ENCODE results near the gene ZNF485. TPM values are rescaled to one million over a fixed set of nuclear protein-coding genes. Genes with fewer than 3 reads are reported as not detected.

ZNF485 gene
- total RNA-seq, 1 donor from 2014 or later, result 6.7 TPM

DNA sequence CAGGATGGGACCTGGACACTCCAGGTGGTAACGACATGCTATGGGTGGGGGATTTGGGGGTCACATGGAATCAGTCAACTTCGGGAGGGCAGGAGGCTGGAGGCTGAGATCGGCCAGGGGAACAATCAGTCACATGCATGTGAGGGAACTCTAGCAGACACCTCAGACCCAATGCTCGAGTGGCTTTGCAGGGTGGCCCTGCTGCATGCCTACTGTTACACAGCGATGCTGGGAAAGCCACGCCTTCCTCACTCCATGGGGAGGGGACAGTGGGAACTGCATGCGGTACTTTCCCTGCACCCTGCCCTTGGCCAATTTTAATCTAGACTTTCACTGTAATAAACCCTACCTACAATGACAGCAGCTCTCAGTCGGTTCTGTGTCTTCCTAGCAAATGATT is 49.1 kb downstream of the ZNF485 start:
- H3K4me1 Mint-ChIP-seq, result peaks cover 12% of the 10 kb centered on the region
- no peaks in the 10 kb centered on the region for H3K36me3 Mint-ChIP-seq
- no peaks in the 10 kb centered on the region for H3K9me3 Mint-ChIP-seq
- H3K4me3 Mint-ChIP-seq, result no peak overlapping the region
- no peak for TF ChIP-seq CTCF (IDR thresholded peaks at IDR 0.05; ENCODE audit: unreplicated experiment)
- DNase-seq (ENCODE audit: low spot score in 2 of 2, unreplicated experiment in 2 of 2), result no peak
- no peak overlapping the region for H3K27ac Mint-ChIP-seq
- peaks cover 4% of the 10 kb centered on the region for H3K27me3 Mint-ChIP-seq (ENCODE audit: low read depth)

DNA sequence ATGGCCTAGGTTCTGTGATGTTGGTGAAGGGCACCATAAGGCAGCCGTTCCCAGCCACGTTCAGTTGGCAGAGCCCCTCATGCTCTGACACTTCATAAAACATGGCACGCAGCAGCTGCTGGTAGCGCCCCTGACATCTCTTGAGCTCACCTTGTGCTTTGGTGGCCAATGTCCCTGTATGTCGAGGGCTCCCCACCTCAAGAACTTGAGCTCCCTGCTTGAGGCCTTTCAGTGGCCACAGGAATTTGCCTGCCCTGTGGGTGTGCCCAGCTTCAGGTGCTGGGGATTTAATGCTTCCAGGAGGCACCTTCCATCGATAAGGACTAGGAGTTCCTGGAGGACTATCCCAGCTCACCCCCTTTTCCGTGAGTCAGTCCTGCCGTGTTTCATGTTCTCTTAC is 52.0 kb downstream of the ZNF485 start:
- no peak for TF ChIP-seq CTCF (IDR thresholded peaks at IDR 0.05; ENCODE audit: unreplicated experiment)
- H3K36me3 Mint-ChIP-seq, result no peaks in the 10 kb centered on the region
- H3K4me1 Mint-ChIP-seq, result peaks cover 12% of the 10 kb centered on the region
- DNase-seq (ENCODE audit: low spot score in 2 of 2, unreplicated experiment in 2 of 2), result no peak
- H3K9me3 Mint-ChIP-seq, result peaks cover 2% of the 10 kb centered on the region
- peaks cover 4% of the 10 kb centered on the region for H3K27me3 Mint-ChIP-seq (ENCODE audit: low read depth)
- no peak overlapping the region for H3K4me3 Mint-ChIP-seq
- no peak overlapping the region for H3K27ac Mint-ChIP-seq

GRCh38 chr10:43665054-43665453 is 58.8 kb downstream of the ZNF485 start:
- no peaks in the 10 kb centered on the region for H3K36me3 Mint-ChIP-seq

GRCh38 chr10:43666552-43666951 is 60.3 kb downstream of the ZNF485 start:
- Mint-ChIP-seq H3K4me1 (no peaks in the 10 kb centered on the region), H3K27me3 (ENCODE audit: low read depth) (peaks cover 49% of the 10 kb centered on the region), H3K27ac (no peak overlapping the region), H3K36me3 (no peaks in the 10 kb centered on the region), H3K4me3 (no peak overlapping the region), H3K9me3 (peaks cover 3% of the 10 kb centered on the region)
- no peak for TF ChIP-seq CTCF (IDR thresholded peaks at IDR 0.05; ENCODE audit: unreplicated experiment)
- no peak for DNase-seq (ENCODE audit: low spot score in 2 of 2, unreplicated experiment in 2 of 2)

More at GRCh38 chr10:43665054-43665453, 58.8 kb downstream of the ZNF485 start:
- Mint-ChIP-seq H3K4me3 (no peak overlapping the region), H3K27ac (no peak overlapping the region), H3K9me3 (peaks cover 3% of the 10 kb centered on the region), H3K27me3 (ENCODE audit: low read depth) (peaks cover 34% of the 10 kb centered on the region), H3K4me1 (no peaks in the 10 kb centered on the region)
- TF ChIP-seq CTCF (IDR thresholded peaks at IDR 0.05; ENCODE audit: unreplicated experiment), result no peak
- no peak for DNase-seq (ENCODE audit: low spot score in 2 of 2, unreplicated experiment in 2 of 2)

DNA sequence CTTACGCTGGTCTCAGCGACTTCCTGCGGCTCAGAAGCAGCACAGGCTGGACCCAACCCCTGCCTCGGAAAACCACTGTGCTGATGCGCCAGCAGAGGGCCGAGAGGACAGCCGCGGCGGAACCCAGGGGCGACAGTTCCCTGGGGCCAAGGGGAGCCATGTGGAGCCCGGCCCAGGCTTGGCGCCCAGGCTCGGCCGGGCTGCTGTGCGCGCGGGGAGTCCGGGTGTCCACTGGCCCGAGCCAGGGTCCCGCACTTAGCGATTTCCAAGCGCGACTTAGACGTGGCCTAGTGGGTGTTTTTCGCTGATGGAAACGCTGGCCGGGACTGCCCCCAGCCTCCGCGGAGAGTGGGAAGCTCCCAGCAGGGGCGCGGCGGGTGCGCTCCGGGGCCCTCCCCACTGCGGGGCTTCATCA is 61.1 kb downstream of the ZNF485 start:
- H3K4me3 Mint-ChIP-seq, result no peak overlapping the region
- H3K4me1 Mint-ChIP-seq, result no peaks in the 10 kb centered on the region
- H3K27ac Mint-ChIP-seq, result no peak overlapping the region
- H3K27me3 Mint-ChIP-seq (ENCODE audit: low read depth), result peaks cover 51% of the 10 kb centered on the region
- TF ChIP-seq CTCF (IDR thresholded peaks at IDR 0.05; ENCODE audit: unreplicated experiment), result peak; percentile 18
- no peak for DNase-seq (ENCODE audit: low spot score in 2 of 2, unreplicated experiment in 2 of 2)
- peaks cover 3% of the 10 kb centered on the region for H3K9me3 Mint-ChIP-seq
- H3K36me3 Mint-ChIP-seq, result no peaks in the 10 kb centered on the region

Other genes with a start within 250 kb of the ZNF485 start
- gene FXYD4, start 234.8 kb upstream of the ZNF485 start, total RNA-seq, result not detected in 3 replicates
- 163 to 169 TPM (median 165 TPM) in 3 replicates for gene HNRNPF, start 197.3 kb upstream of the ZNF485 start, total RNA-seq
- gene ZNF487, start 169.3 kb upstream of the ZNF485 start, total RNA-seq, result 2.7 to 3.4 TPM (median 2.8 TPM) in 3 replicates
- gene ZNF239, start 31.8 kb upstream of the ZNF485 start, total RNA-seq, result 8.9 to 9.5 TPM (median 9.2 TPM) in 3 replicates
- 46.7 to 51.2 TPM (median 46.8 TPM) in 3 replicates for gene ZNF32, start 42.4 kb downstream of the ZNF485 start, total RNA-seq

All from mesothelial cell of epicardium (in vitro differentiated cells).